Esophagus squamous epithelium (tissue), 4 donors: ENCODE results near the gene DMRTB1.

Experiments
- CTCF ChIP-seq, 6 experiments: fragments of 450-650 bp in 4 of 6; fragments of 200-600 bp in 2 of 6; sonication (generic) in 2 of 6; IDR thresholded peaks; one replicate each; pipeline ENCODE4 v1.5.1; 2016 to 2019; ENCODE audit warnings: antibody characterized with exemption in 6 of 6, mild to moderate bottlenecking in 4 of 6, moderate library complexity in 4 of 6
- POLR2A ChIP-seq, 4 donors: fragments of 450-650 bp; IDR thresholded peaks; one replicate each; pipeline ENCODE4 v1.6.1; 2017; ENCODE audit warnings: antibody characterized with exemption in 4 of 4, mild to moderate bottlenecking in 4 of 4, moderate library complexity in 3 of 4

DNA sequence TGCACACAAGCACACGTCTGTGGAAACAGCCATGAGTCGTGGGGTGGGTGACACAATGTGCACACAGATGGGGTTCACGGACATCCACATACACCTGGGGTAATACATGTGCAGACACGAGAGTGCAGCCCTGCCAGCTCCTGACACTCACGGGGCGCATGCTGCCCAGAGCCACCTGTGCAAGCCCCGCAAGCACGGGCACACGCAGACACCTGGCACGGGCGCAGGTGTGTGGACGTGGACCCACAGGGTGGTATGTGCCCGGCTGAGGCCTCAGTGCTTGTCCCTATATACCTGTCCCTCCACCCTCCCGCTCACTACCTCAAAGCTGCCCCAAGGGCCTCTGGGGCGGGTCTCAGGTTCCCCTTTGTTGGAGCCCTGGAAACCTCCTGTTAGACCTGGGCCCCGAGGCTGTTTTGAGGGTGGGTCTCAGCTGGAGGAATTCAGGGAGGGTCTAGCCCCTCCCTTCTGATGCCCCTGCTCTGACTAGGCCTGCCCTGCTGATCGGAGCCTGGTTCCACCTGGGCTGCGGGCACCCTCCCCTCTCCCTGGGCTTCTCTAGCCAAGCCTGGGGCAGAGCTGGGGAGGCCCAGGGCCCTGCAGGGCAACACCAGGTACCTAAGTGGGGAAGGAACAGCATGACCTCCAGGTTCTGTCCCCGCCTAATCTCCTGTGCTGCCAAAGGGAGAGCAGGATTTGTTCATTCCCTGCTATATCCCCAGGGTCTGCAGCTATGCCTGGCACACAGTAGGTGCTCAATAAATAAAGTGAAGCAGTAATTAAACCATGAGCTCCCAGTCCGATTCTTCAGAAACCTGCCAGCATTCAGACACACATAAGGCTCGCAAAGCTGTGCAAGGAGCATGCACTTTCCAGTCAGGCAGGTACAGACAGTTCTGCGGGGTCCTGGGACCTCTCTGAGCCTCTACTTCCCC, 49.1 kb downstream of the DMRTB1 start:
- TF ChIP-seq CTCF (IDR thresholded peaks at IDR 0.05) (no peak), POLR2A (IDR thresholded peaks at IDR 0.05) (no peak)
